B cell (primary cell): Measurements from ENCODE around the gene WDR62. TPM values are rescaled to one million over a fixed set of nuclear protein-coding genes. Genes with fewer than 3 reads are reported as not detected.

Source experiments
- ATAC-seq: fragments of 200-7000 bp; cut with Tn5 transposase; one replicate; pipeline ENCODE4 v1.10.0; 2021; ENCODE audit warnings: low read depth, mild to moderate bottlenecking, moderate number of reproducible peaks, moderate library complexity
- CTCF ChIA-PET: fragments of 350-600 bp; sonication (Branson Sonifier 250); formaldehyde crosslinking; loops from one replicate; lab custom pipeline; 2021; ENCODE audit warnings: antibody characterized with exemption, inconsistent platforms; lab: Charles Lee
- POLR2A ChIA-PET: fragments of 350-600 bp; sonication (Branson Sonifier 250); formaldehyde crosslinking; loops from one replicate; lab custom pipeline; 2021; ENCODE audit warnings: antibody characterized with exemption; lab: Charles Lee
- DNase-seq: peaks from one replicate; pipeline ENCODE4 v3.0.0; 2013
- H2AFZ ChIP-seq: 2 replicates; pipeline ENCODE4 v1.6.1; 2012; ENCODE audit warnings: mild to moderate bottlenecking, low read depth, low read length; ENCODE audit not compliant: insufficient read depth, poor library complexity, severe bottlenecking
- H3K27ac ChIP-seq, 2 donors: 1 replicate in 1 of 2; 2 replicates in 1 of 2; pipeline ENCODE4 v1.5.1; 2012 to 2013; ENCODE audit warnings: low read length in 2 of 2, mild to moderate bottlenecking in 2 of 2, moderate library complexity in 1 of 2
- H3K27me3 ChIP-seq, 4 experiments: fragments of 200-600 bp in 1 of 4; sonication (generic) in 1 of 4; replicated peaks in 1 of 4; 1 replicate in 2 of 4; 2 replicates in 2 of 4; pipeline versions ENCODE4 v1.6.1 to v1.7.0; 2013 to 2016; ENCODE audit warnings: low read length in 3 of 4, mild to moderate bottlenecking in 2 of 4, mixed read lengths in 1 of 4, moderate library complexity in 1 of 4; ENCODE audit not compliant: insufficient read depth in 4 of 4, control insufficient read depth in 3 of 4; ENCODE audit errors: control extremely low read depth in 1 of 4
- H3K36me3 ChIP-seq, 2 experiments: replicated peaks in 1 of 2; 1 replicate in 1 of 2; 2 replicates in 1 of 2; pipeline versions ENCODE4 v1.6.1 to v1.7.1; 2013; ENCODE audit warnings: low read length in 1 of 2; ENCODE audit not compliant: insufficient read depth in 2 of 2, control insufficient read depth in 1 of 2; ENCODE audit errors: control extremely low read depth in 1 of 2, extremely low read depth in 1 of 2
- H3K4me1 ChIP-seq, 2 donors: fragments of 200-600 bp in 1 of 2; sonication (generic) in 1 of 2; 1 replicate in 1 of 2; 2 replicates in 1 of 2; pipeline versions ENCODE4 v1.5.1 to v1.6.1; 2013 to 2017; ENCODE audit warnings: low read length in 2 of 2; ENCODE audit not compliant: control insufficient read depth in 2 of 2, insufficient read depth in 2 of 2
- H3K4me2 ChIP-seq: replicated peaks from 2 replicates; pipeline ENCODE3; 2012; ENCODE audit warnings: mild to moderate bottlenecking, low read depth, low read length; ENCODE audit not compliant: poor library complexity, severe bottlenecking
- H3K4me3 ChIP-seq, 5 experiments: fragments of 200-600 bp in 1 of 5; sonication (generic) in 1 of 5; 1 replicate in 3 of 5; 2 replicates in 2 of 5; pipeline versions ENCODE4 v1.5.1 to v1.7.0; 2011 to 2016; ENCODE audit warnings: low read length in 4 of 5, mild to moderate bottlenecking in 4 of 5, low read depth in 2 of 5, control low read depth in 1 of 5, moderate library complexity in 1 of 5; ENCODE audit not compliant: insufficient read depth in 1 of 5; ENCODE audit errors: control extremely low read depth in 1 of 5, extremely low read depth in 1 of 5
- H3K79me2 ChIP-seq: fragments of 200-600 bp; sonication (generic); one replicate; pipeline ENCODE4 v1.6.0; 2016; ENCODE audit warnings: low read length; ENCODE audit not compliant: control insufficient read depth, insufficient read depth
- H3K9ac ChIP-seq: fragments of 200-600 bp; sonication (generic); 2 replicates; pipeline ENCODE4 v1.6.1; 2017; ENCODE audit warnings: mild to moderate bottlenecking, low read length, moderate library complexity
- H3K9me3 ChIP-seq, 3 donors: one replicate each; pipeline versions ENCODE4 v1.6.1 to v1.7.1; 2013; ENCODE audit warnings: low read length in 2 of 3; ENCODE audit not compliant: control insufficient read depth in 2 of 3, insufficient read depth in 1 of 3; ENCODE audit errors: control extremely low read depth in 1 of 3
- H4K20me1 ChIP-seq: 2 replicates; pipeline ENCODE4 v1.6.0; 2012; ENCODE audit warnings: mild to moderate bottlenecking, low read length; ENCODE audit not compliant: insufficient read depth, control insufficient read depth, poor library complexity, severe bottlenecking
- H3K27ac Mint-ChIP-seq: one replicate; pipeline ENCODE4 v1.8.0; 2021; ENCODE audit warnings: mixed read lengths
- H3K27me3 Mint-ChIP-seq: one replicate; pipeline ENCODE4 v1.8.0; 2021; ENCODE audit warnings: mixed read lengths
- H3K4me1 Mint-ChIP-seq: one replicate; pipeline ENCODE4 v1.8.0; 2021; ENCODE audit warnings: mixed read lengths
- H3K4me3 Mint-ChIP-seq: one replicate; pipeline ENCODE4 v1.8.0; 2021; ENCODE audit warnings: mixed read lengths
- H3K9me3 Mint-ChIP-seq: one replicate; pipeline ENCODE4 v1.8.0; 2022; ENCODE audit warnings: mixed read lengths; ENCODE audit not compliant: insufficient read depth
- CTCF ChIP-seq: fragments of 200-600 bp; IDR thresholded peaks from one replicate; pipeline ENCODE4 v1.8.0; 2022; ENCODE audit warnings: antibody characterized with exemption, mild to moderate bottlenecking
- EZH2 ChIP-seq: IDR thresholded peaks from 2 replicates; pipeline ENCODE4 v1.6.1; 2012; ENCODE audit warnings: borderline replicate concordance, low read depth, mild to moderate bottlenecking, moderate library complexity, low read length; ENCODE audit not compliant: insufficient read depth, poor library complexity, severe bottlenecking
- WGBS: methylation state at CpG from one replicate; pipeline ENCODE4 v1.1.5; 2013; ENCODE audit warnings: missing lambda C conversion rate; ENCODE audit not compliant: insufficient coverage; 5-methylcytosine and 5-hydroxymethylcytosine counted together
- intact Hi-C: fragments of 100-400 bp; cut with micrococcal nuclease; formaldehyde crosslinking; loops from one replicate; pipeline ENCODE4 v1.10.0; 2022
- polyA plus RNA-seq: library from polyadenylated mRNA; depleted of rRNA; stranded (reverse); fragments of >200 nt; gene quantifications from 2 replicates; pipeline ENCODE4 v1.2.3, GENCODE V29; 2012
- total RNA-seq, 2 donors: library from RNA; stranded (reverse); fragments of 120-200 nt in 1 of 2; gene quantifications; 1 replicate in 1 of 2; 2 replicates in 1 of 2; pipeline versions ENCODE4 v1.2.3 to v1.2.4, GENCODE V29; 2013 to 2022

Gene WDR62
- total and polyA plus RNA-seq, 2 donors (not counting 1 experiment from before 2014, with no cell fraction given): 1.8 to 1.9 TPM

GRCh38 chr19:36121486-36122124 is 66.9 kb downstream of the WDR62 start:
- intact Hi-C loops: no loop called here
- 94% methylated on average over 48 of the region's 49 CpGs for WGBS
- no peaks in the 10 kb centered on the region for H3K27me3 ChIP-seq
- H3K79me2 ChIP-seq: peaks cover 40% of the 10 kb centered on the region
- peaks cover 0 to 56% of the 10 kb centered on the region in 2 experiments for H3K36me3 ChIP-seq
- ChIA-PET POLR2A (no interaction called here), CTCF (no interaction called here)
- Mint-ChIP-seq H3K4me3 (no peak overlapping the region), H3K9me3 (no peaks in the 10 kb centered on the region), H3K27me3 (no peaks in the 10 kb centered on the region), H3K27ac (no peak overlapping the region), H3K4me1 (peaks cover 9% of the 10 kb centered on the region)
- no peak overlapping the region for H3K9ac ChIP-seq
- ATAC-seq (no peak), DNase-seq (no peak)
- H3K4me3 ChIP-seq: no peak overlapping the region
- H3K9me3 ChIP-seq: no peaks in the 10 kb centered on the region
- H2AFZ ChIP-seq: no peak overlapping the region
- TF ChIP-seq EZH2 (no peak), CTCF (no peak)
- peaks cover 0 to 2% of the 10 kb centered on the region in 2 donors for H3K4me1 ChIP-seq
- no peak overlapping the region for H3K27ac ChIP-seq
- peaks cover 19% of the 10 kb centered on the region for H4K20me1 ChIP-seq
- H3K4me2 ChIP-seq: no peak overlapping the region

GRCh38 chr19:36125557-36125956 is 70.9 kb downstream of the WDR62 start:
- H3K9me3 Mint-ChIP-seq: no peaks in the 10 kb centered on the region
- no peak overlapping the region for H3K9ac ChIP-seq
- peak overlapping the region; percentile 46 for H3K27ac Mint-ChIP-seq
- peaks cover 5% of the 10 kb centered on the region for H3K79me2 ChIP-seq
- ChIA-PET POLR2A (no interaction called here), CTCF (interaction anchor here (1.1 to 8.2 kb wide), 3 partner anchors 8 to 41 kb away, joined by 3 to 146 read pairs (median 42); partner anchors contain the start of genes CAPNS1, POLR2I and TBCB)
- peaks cover 0 to 33% of the 10 kb centered on the region in 2 experiments for H3K36me3 ChIP-seq
- H3K27me3 ChIP-seq: no peaks in the 10 kb centered on the region
- no peak overlapping the region for H3K4me2 ChIP-seq
- peaks cover 7% of the 10 kb centered on the region for H4K20me1 ChIP-seq
- no peak overlapping the region for H3K4me3 ChIP-seq
- TF ChIP-seq CTCF (no peak), EZH2 (no peak)
- intact Hi-C loops: no loop called here
- H3K27ac ChIP-seq: no peak overlapping the region
- ATAC-seq (no peak), DNase-seq (no peak)
- no peak overlapping the region for H2AFZ ChIP-seq
- H3K4me1 ChIP-seq: peaks cover 9 to 18% of the 10 kb centered on the region in 2 donors
- peaks cover 12% of the 10 kb centered on the region for H3K4me1 Mint-ChIP-seq
- H3K27me3 Mint-ChIP-seq: no peaks in the 10 kb centered on the region
- peak overlapping the region; percentile 32 for H3K4me3 Mint-ChIP-seq
- WGBS: 93% methylated on average over 5 of the region's 9 CpGs
- peaks cover 0 to 14% (median 0%) of the 10 kb centered on the region in 3 donors for H3K9me3 ChIP-seq
